Measurements from ENCODE around the gene PNPLA1. TPM values are rescaled to one million over a fixed set of nuclear protein-coding genes. Genes with fewer than 3 reads are reported as not detected.

PNPLA1 gene
- total and polyA plus RNA-seq, 7 donors, result 0.04 to 0.05 TPM; not detected in 5

DNA sequence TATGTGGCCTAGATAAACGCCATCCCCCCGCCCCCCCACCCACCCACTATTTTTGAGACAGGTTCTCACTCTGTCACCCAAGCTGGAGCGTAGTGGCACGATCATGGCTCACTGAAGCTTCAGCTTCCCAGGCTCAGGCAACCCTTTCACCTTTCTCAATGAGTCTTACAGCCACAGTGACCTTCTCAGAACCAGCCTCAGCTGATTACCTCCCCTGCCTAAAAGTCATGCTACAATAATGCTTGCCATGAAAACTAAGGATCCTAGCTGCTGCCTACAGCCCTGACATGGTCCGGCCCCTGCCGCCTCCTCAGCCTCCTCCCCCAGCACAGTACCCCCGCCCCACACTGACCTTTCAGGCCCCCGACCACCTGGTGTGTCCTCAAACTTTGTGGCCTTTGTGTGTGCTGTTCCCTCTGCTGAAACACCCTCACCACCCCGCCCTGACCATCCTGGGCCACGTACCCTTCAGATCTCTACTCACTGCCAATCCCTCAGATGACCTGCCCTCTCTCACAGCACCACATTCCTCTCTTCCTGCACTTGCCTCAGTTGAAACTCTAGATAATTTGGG lies 31.3 kb downstream of the PNPLA1 start:
- Histone ChIP-seq H3K36me3 (ENCODE audit: insufficient read depth in 1 of 2, low read depth in 1 of 2) (no peaks in the 10 kb centered on the region), H3K4me3 (no peak overlapping the region), H3K27me3 (ENCODE audit: insufficient read depth in 3 of 3, low read length in 2 of 3) (peaks cover 0 to 10% (median 0%) of the 10 kb centered on the region in 3 donors), H3K27ac (no peak overlapping the region), H3K9me3 (no peaks in the 10 kb centered on the region), H3K4me1 (no peaks in the 10 kb centered on the region)
- whole genome bisulfite sequencing, 3 donors, result 77 to 80% (median 78%) methylated on average over 10 of the region's 10 CpGs
- DNase-seq (no peak), ATAC-seq (no peak)
- TF ChIP-seq, protein P1, sequence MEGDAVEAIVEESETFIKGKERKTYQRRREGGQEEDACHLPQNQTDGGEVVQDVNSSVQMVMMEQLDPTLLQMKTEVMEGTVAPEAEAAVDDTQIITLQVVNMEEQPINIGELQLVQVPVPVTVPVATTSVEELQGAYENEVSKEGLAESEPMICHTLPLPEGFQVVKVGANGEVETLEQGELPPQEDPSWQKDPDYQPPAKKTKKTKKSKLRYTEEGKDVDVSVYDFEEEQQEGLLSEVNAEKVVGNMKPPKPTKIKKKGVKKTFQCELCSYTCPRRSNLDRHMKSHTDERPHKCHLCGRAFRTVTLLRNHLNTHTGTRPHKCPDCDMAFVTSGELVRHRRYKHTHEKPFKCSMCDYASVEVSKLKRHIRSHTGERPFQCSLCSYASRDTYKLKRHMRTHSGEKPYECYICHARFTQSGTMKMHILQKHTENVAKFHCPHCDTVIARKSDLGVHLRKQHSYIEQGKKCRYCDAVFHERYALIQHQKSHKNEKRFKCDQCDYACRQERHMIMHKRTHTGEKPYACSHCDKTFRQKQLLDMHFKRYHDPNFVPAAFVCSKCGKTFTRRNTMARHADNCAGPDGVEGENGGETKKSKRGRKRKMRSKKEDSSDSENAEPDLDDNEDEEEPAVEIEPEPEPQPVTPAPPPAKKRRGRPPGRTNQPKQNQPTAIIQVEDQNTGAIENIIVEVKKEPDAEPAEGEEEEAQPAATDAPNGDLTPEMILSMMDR (IDR thresholded peaks at IDR 0.05), result no peak
- intact Hi-C loops (cut with DNase I), result loop anchor here in 1 of 2 donors (5.0 kb wide), 1 partner anchor 56 kb away; no protein-coding TSS in a partner anchor

- no peaks in the 10 kb centered on the region for H3K9me3 ChIP-seq
- H3K36me3 ChIP-seq (ENCODE audit: insufficient read depth in 1 of 2, low read depth in 1 of 2), result no peaks in the 10 kb centered on the region
- no peak for DNase-seq
- H3K4me3 ChIP-seq, result no peak overlapping the region
- TF ChIP-seq, protein P1 (IDR thresholded peaks at IDR 0.05), result no peak
- no peak overlapping the region for H3K27ac ChIP-seq
- intact Hi-C loops (cut with DNase I), result loop anchor here in 1 of 2 donors (5.0 kb wide), 1 partner anchor 56 kb away; no protein-coding TSS in a partner anchor
- WGBS, 3 donors, result 62 to 69% (median 67%) methylated on average over 7 of the region's 7 CpGs
- no peaks in the 10 kb centered on the region for H3K4me1 ChIP-seq
- no peak for ATAC-seq
- H3K27me3 ChIP-seq (ENCODE audit: insufficient read depth in 3 of 3, low read length in 2 of 3), result peaks cover 0 to 10% (median 0%) of the 10 kb centered on the region in 3 donors
Measured at GRCh38 chr6:36301781-36302180, 31.9 kb downstream of the PNPLA1 start.

DNA sequence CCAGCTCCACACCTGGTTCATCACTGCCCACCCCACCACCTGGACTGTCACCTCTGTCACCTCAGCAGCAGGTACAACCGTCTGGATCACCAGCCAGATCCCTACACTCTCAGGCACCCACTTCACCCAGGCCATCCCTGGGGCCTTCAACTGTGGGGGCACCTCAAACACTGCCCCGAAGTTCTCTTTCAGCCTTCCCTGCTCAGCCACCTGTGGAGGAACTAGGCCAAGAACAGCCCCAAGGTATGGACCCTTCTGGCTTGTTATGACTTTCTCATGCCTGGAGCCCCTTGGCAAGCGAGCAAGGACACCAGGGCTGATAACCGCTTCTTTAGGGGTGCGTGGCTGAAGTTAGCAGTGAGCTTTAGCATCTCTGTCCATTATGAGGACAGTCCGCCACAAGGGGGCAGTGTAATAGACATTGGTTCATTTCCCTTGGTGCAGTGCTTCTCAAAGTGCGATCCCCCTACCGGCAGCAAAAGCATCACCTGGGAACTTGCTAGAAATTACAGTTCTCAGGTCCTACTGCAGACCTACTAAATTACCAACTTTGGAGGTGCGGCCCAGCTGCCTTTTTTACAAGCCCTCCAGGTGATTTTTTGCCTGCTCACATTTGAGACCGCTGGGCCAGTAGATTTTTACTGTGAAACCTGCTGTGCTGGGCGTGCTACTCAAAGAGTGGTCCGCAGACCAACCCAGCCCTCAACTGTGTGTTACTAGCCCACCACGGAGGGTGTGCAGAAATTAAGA lies 32.5 kb downstream of the PNPLA1 start:
- Histone ChIP-seq H3K36me3 (ENCODE audit: insufficient read depth in 1 of 2, low read depth in 1 of 2) (no peaks in the 10 kb centered on the region), H3K4me1 (no peaks in the 10 kb centered on the region), H3K27ac (no peak overlapping the region), H3K9me3 (no peaks in the 10 kb centered on the region), H3K27me3 (ENCODE audit: insufficient read depth in 3 of 3, low read length in 2 of 3) (peaks cover 0 to 10% (median 0%) of the 10 kb centered on the region in 3 donors), H3K4me3 (no peak overlapping the region)
- intact Hi-C loops (cut with DNase I), result loop anchor here in 1 of 2 donors (5.0 kb wide), 1 partner anchor 55 kb away; no protein-coding TSS in a partner anchor
- DNase-seq, result peak; percentile 76 to 82
- 33 to 37% (median 34%) methylated on average over 13 of the region's 13 CpGs for WGBS, 3 donors
- ATAC-seq, result peak; percentile 81 to 91 (median 86)
- TF ChIP-seq, protein P1 (IDR thresholded peaks at IDR 0.05), result peak; percentile 91

GRCh38 chr6:36305885-36306284 lies 36.0 kb downstream of the PNPLA1 start:
- DNase-seq, result no peak
- H3K27me3 ChIP-seq (ENCODE audit: insufficient read depth in 3 of 3, low read length in 2 of 3), result peaks cover 0 to 18% (median 0%) of the 10 kb centered on the region in 3 donors
- intact Hi-C loops (cut with DNase I), result loop anchor here in 1 of 2 donors (1.0 kb wide), 1 partner anchor 54 kb away; no protein-coding TSS in a partner anchor
- no peak overlapping the region for H3K27ac ChIP-seq
- TF ChIP-seq, protein P1 (IDR thresholded peaks at IDR 0.05), result no peak
- no peaks in the 10 kb centered on the region for H3K36me3 ChIP-seq (ENCODE audit: insufficient read depth in 1 of 2, low read depth in 1 of 2)
- no peaks in the 10 kb centered on the region for H3K4me1 ChIP-seq
- H3K9me3 ChIP-seq, result no peaks in the 10 kb centered on the region
- WGBS, 3 donors, result 60 to 67% (median 63%) methylated on average over 11 of the region's 11 CpGs
- no peak for ATAC-seq
- no peak overlapping the region for H3K4me3 ChIP-seq

All from psoas muscle (tissue), 8 donors.